ENCODE results near the gene NRROS. TPM values are rescaled to one million over a fixed set of nuclear protein-coding genes. Genes with fewer than 3 reads are reported as not detected.
"Not testable (repeated sequence)": the region's sequence is repeated elsewhere in the genome, so short reads cannot be mapped to it uniquely, and the experiment has no call there.

NRROS gene
- total and polyA plus RNA-seq, 10 of the 15 experiments (the other 5 are each of a cell fraction or from before 2014, with no cell fraction given): 0.35 to 42.2 (median 12.6) TPM

GRCh38 chr3:196619627-196620026 is 19.9 kb upstream of the NRROS start:
- H4K20me1 ChIP-seq (ENCODE audit: control insufficient read depth, insufficient read depth): not testable (repeated sequence)
- POLR2A ChIA-PET: interaction anchor here (2.4 kb wide), 1 partner anchor 12 kb away, joined by 7 read pairs; no protein-coding TSS in a partner anchor
- 95% methylated on average over 2 of the region's 5 CpGs for WGBS (ENCODE audit: insufficient coverage, insufficient replicate concordance, low lambda C conversion rate, missing lambda C conversion rate)

GRCh38 chr3:196620161-196620604 is 19.3 kb upstream of the NRROS start:
- SMC1A ChIA-PET (ENCODE audit: uncharacterized antibody, unreplicated experiment): interaction anchor here (1.1 kb wide), 1 partner anchor 12 kb away, joined by 3 read pairs; no protein-coding TSS in a partner anchor
- TF ChIP-seq RUNX3 (IDR thresholded peaks at IDR 0.05; ENCODE audit: low read length) (peak; percentile 97), PAX5 (IDR thresholded peaks at IDR 0.05; ENCODE audit: borderline replicate concordance, low read depth, low read length) (peak; percentile 90), SKIL (IDR thresholded peaks at IDR 0.05; ENCODE audit: low read depth, poor library complexity, severe bottlenecking) (peak; percentile 62), ZBTB11 (CRISPR knock-in tag; IDR thresholded peaks at IDR 0.05) (no peak), POLR2AphosphoS2 (IDR thresholded peaks at IDR 0.05; ENCODE audit: low read depth, low read length) (no peak), NKRF (conservative IDR thresholded peaks at IDR 0.05) (no peak), RBBP5 (conservative IDR thresholded peaks at IDR 0.05) (no peak), CREB1 (IDR thresholded peaks at IDR 0.05; ENCODE audit: low read depth) (peak; percentile 71)

More at GRCh38 chr3:196619627-196620026, 19.9 kb upstream of the NRROS start:
- RAD21 ChIA-PET (ENCODE audit: unreplicated experiment); DNase-seq (ENCODE audit: low read depth, low spot score); H3K4me3 ChIP-seq; H3K79me2 ChIP-seq (ENCODE audit: control insufficient read depth, insufficient read depth, low read length); intact Hi-C loops (cut with micrococcal nuclease; ENCODE audit: unreplicated experiment); FAIRE-seq; H3K36me3 ChIP-seq (ENCODE audit: control insufficient read depth in 2 of 2, insufficient read depth in 2 of 2, low read length in 1 of 2); H3K9me3 ChIP-seq (replicated peaks; ENCODE audit: control insufficient read depth, insufficient read depth, low read length); BruUV-seq (replicated peaks); H3K27me3 ChIP-seq (replicated peaks in 1 of 2; ENCODE audit: control insufficient read depth in 2 of 2, insufficient read depth in 2 of 2, low read length in 1 of 2); ATAC-seq; in situ Hi-C loops (cut with MboI): not testable (repeated sequence)
- ChIA-PET CTCF (interaction anchor here (1.3 to 2.4 kb wide), 2 partner anchors 10 to 66 kb away, joined by 4 to 7 read pairs; no protein-coding TSS in a partner anchor), SMC1A (ENCODE audit: uncharacterized antibody, unreplicated experiment) (interaction anchor here (0.8 to 1.1 kb wide), 3 partner anchors 10 to 26 kb away, joined by 3 to 4 read pairs (median 4); no protein-coding TSS in a partner anchor)
- peak overlapping the region; percentile 71 for H2AFZ ChIP-seq (ENCODE audit: control insufficient read depth, low read depth, low read length)
- H3K9ac ChIP-seq (ENCODE audit: control insufficient read depth, insufficient read depth, low read length): 0 out of 2 replicates have a peak overlapping the region, but pooled peaks have one; percentile 1
- H3K27ac ChIP-seq (ENCODE audit: control insufficient read depth, insufficient read depth): peak overlapping the region; percentile 52; the same call in 1 of the 2 replicates
- H3K4me1 ChIP-seq (ENCODE audit: control insufficient read depth, insufficient read depth, low read length): peaks cover 13% of the 10 kb centered on the region
- H3K4me2 ChIP-seq (ENCODE audit: control insufficient read depth, insufficient read depth): peak overlapping the region; percentile 78; the same call in 1 of the 2 replicates

More at GRCh38 chr3:196620161-196620604, 19.3 kb upstream of the NRROS start:
- H3K9me3 ChIP-seq (replicated peaks; ENCODE audit: control insufficient read depth, insufficient read depth, low read length): no peaks in the 10 kb centered on the region
- FAIRE-seq: peak; percentile 70
- H3K9ac ChIP-seq (ENCODE audit: control insufficient read depth, insufficient read depth, low read length): 0 out of 2 replicates have a peak overlapping the region, but pooled peaks have one; percentile 1
- H3K4me3 ChIP-seq: no peak overlapping the region
- no peaks in the 10 kb centered on the region for H3K79me2 ChIP-seq (ENCODE audit: control insufficient read depth, insufficient read depth, low read length)
- in situ Hi-C loops (cut with MboI) (no loop called here), intact Hi-C loops (cut with micrococcal nuclease; ENCODE audit: unreplicated experiment) (no loop called here)
- H4K20me1 ChIP-seq (ENCODE audit: control insufficient read depth, insufficient read depth): no peaks in the 10 kb centered on the region
- H3K36me3 ChIP-seq (ENCODE audit: control insufficient read depth in 2 of 2, insufficient read depth in 2 of 2, low read length in 1 of 2): no peaks in the 10 kb centered on the region
- peak overlapping the region; percentile 78 for H3K4me2 ChIP-seq (ENCODE audit: control insufficient read depth, insufficient read depth)
- H3K27me3 ChIP-seq (replicated peaks in 1 of 2; ENCODE audit: control insufficient read depth in 2 of 2, insufficient read depth in 2 of 2, low read length in 1 of 2): no peaks in the 10 kb centered on the region
- H3K27ac ChIP-seq (ENCODE audit: control insufficient read depth, insufficient read depth): peak overlapping the region; percentile 63
- ChIA-PET RAD21 (ENCODE audit: unreplicated experiment) (no interaction called here), CTCF (interaction anchor here (1.3 to 2.4 kb wide), 2 partner anchors 11 to 65 kb away, joined by 4 to 7 read pairs; no protein-coding TSS in a partner anchor), POLR2A (interaction anchor here (2.4 kb wide), 1 partner anchor 12 kb away, joined by 7 read pairs; no protein-coding TSS in a partner anchor)
- 1% methylated on average over 10 of the region's 10 CpGs for WGBS (ENCODE audit: insufficient coverage, insufficient replicate concordance, low lambda C conversion rate, missing lambda C conversion rate)
- peak; percentile 86 for ATAC-seq
- H3K4me1 ChIP-seq (ENCODE audit: control insufficient read depth, insufficient read depth, low read length): peaks cover 19% of the 10 kb centered on the region
- DNase-seq (ENCODE audit: low read depth, low spot score): no peak
- peak overlapping the region; percentile 71 for H2AFZ ChIP-seq (ENCODE audit: control insufficient read depth, low read depth, low read length)
- BruUV-seq (replicated peaks): no TSS peak

All from GM12878 (cell line).